GM18502 (cell line): ENCODE results near the gene DUSP10.

Experiments used
- ATAC-seq: cut with Tn5 transposase; IDR thresholded peaks from one replicate; pipeline ENCODE4 v1.9.1; 2021; ENCODE audit warnings: mild to moderate bottlenecking; ENCODE audit not compliant: unreplicated experiment, poor library complexity

The DUSP10 gene

GRCh38 chr1:221766210-221766609 is 24.3 kb upstream of the DUSP10 start:
- ATAC-seq = no peak

DNA sequence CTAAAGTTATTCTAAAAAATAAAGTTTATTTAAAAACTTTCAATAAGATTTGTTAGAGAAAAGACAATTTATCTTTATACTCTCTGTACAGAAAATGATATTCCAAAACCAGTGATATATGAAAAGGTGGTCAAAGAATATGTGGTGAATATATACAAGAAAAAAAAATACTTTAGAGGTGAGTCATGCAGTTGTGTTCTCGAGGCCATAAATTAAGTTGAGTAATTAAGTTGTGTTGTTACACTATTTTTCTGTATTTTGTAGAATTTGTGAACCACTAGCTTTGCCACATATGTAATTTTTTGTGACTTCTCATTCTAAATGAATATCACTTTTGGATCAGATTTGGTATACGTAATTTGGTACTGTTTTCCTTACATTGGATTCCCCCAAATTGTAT is 23.6 kb upstream of the DUSP10 start:
- no peak for ATAC-seq

- no peak for ATAC-seq
Observed at GRCh38 chr1:221762121-221762520, 20.2 kb upstream of the DUSP10 start.

GRCh38 chr1:221761354-221762002 is 19.6 kb upstream of the DUSP10 start:
- peak; percentile 77 for ATAC-seq

- no peak for ATAC-seq
Observed at GRCh38 chr1:221760911-221761310, 19.0 kb upstream of the DUSP10 start.

GRCh38 chr1:221759436-221759835 is 17.5 kb upstream of the DUSP10 start:
- ATAC-seq = no peak

- no peak for ATAC-seq
Observed at GRCh38 chr1:221758455-221758854, 16.6 kb upstream of the DUSP10 start.

DNA sequence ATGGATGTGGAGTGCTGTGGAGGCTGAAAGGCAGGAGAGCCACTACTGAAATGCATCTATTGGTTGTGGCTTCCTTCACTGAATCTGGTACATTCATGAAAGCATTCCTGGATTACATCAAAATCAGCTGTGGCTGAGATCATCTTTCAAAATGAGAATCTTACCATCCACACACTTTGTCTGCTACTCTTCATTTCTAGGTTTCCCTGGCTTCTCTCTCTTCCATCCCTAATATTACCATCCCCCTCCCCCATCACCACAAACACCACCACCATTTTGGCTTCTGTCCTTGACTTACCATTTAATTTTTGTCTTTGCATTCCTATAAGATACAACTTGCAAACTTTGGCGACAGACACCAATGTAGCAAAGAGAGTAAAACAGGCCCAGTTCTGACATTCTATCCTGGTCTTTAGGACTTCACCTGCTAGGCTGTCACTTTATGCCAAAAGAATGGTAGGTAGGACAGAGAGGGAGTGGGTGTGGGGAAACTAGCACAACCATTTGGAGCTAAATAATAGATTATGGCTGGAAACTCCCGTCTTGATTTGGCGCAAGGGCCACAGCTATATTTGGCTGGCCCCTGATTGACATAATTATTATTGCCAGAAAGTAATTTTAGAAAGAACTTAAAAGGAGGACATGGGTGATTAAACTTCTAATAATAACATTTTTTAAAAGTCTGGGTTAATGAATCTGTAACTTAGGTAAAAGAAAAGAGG is 15.1 kb upstream of the DUSP10 start:
- ATAC-seq = no peak

GRCh38 chr1:221753828-221754188 is 11.9 kb upstream of the DUSP10 start:
- ATAC-seq = peak; percentile 37

DNA sequence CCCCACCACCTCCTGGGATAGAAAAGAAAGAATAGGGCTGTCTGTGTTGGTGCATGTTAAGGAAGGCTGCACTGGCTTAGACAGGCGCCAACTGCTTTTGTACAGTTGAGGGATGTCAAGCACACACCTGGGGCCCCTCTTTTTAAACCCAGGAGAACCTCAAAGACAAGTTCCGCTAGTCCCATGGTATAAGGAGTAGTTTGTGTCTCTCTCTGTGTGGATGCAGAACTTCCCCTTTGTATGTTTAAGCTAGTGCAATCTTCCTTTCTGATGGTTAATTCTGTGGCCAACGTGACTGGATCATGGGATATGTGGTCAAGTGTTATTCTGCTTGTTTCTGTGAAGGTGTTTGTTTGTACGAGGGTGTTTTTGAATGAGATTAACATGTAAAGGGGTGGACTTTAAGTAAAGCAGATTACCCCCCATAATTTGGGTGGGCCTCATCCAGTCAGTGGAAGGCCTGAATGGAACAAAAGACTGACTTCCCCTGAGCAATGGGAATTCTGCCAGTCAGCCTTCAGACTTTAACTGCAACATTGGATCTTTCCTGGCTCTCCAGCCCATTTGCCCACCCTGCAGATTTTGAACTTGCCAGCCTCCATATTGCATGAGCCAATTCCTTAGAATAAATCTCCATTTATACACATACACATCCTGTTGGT is 9.5 kb upstream of the DUSP10 start:
- ATAC-seq = no peak

DNA sequence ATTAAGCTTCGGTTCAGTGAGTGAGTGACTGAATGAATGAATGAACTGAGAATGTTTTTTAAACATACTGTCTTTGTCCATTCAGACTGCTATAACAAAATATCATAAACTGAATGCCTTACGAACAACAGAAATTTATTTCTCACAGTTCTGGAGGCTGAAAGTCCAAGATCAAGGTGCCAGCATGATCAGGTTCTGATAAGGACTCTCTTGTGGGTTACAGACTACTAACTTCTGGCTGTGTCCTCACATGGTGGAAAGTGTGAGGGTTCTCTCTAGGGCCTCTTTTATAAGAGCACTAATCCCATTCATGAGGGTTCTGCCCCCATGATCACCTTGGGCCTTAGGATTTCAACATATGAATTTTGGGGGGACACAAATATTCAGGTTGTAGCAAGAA is 7.1 kb upstream of the DUSP10 start:
- no peak for ATAC-seq

- no peak for ATAC-seq
Observed at GRCh38 chr1:221747839-221748238, 6.0 kb upstream of the DUSP10 start.

DNA sequence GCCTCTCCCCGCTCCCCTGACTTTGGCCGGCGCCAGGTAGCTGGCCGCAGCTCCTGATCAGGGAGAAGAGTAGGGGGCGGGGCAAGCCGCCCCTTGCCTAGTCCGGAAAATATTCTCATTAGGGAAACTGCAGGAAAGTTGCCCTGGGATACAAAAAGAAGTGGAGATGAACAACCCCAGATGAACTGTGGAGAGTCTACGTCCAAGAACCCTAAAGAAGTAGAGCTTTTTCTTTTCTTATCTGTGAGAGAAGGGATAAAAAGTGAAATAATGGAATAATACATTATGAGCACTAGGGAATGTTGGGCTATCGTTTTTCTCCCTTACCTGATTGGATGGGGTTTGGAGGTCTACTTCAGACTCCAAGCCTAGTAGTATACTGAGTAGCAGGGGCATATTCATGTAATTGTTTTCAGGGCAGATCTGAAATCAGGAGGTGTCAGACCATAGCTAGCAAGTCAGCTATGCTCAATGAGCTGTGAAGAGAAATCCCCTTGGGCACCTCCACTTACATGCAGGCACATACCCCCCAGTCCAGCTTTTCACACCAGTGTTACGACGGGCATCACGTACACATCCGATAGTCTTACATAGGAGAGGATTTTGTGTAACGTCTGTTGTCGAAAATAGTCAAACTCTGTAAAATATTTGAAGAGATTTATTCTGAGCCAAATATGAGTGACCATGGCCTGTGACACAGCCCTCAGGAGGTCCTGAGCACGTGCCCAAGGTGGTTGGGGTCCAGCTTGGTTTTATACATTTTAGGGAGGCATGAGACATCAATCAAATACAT is 1.7 kb upstream of the DUSP10 start:
- ATAC-seq = no peak

- peak; percentile 44 for ATAC-seq
Observed at GRCh38 chr1:221742555-221743415, 896 bp upstream of the DUSP10 start.

- no peak for ATAC-seq
Observed at GRCh38 chr1:221740993-221741702, 741 bp downstream of the DUSP10 start.

DNA sequence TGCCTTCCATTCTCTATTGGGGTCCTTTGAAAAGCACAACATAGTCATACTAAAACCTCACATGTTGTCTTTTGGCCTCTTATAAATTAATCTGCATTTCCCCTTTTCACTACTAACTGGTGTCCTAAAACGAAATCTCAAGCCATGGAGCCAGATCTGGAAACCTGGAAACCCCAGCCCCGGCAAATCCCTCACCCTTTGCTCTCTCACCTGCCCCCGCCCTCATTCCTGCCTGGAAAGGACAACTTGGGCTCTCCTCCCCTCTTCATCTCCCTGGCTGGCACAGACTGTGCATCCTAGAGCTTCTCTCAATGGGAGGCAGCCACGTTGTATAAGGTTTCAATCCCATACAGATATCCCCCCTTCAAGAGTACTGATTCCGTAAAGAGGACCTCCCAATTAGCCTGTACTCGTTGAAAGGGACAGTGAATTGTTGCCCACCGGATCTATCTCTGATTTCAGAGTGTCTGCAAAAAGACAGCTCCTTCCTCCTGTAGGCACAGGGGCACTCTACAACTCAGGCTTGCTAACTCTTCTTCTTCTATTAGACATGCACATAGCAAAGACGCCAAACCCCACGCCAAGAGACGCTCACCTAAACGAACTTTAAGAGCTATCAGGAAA is 1.4 kb downstream of the DUSP10 start:
- ATAC-seq = no peak

DNA sequence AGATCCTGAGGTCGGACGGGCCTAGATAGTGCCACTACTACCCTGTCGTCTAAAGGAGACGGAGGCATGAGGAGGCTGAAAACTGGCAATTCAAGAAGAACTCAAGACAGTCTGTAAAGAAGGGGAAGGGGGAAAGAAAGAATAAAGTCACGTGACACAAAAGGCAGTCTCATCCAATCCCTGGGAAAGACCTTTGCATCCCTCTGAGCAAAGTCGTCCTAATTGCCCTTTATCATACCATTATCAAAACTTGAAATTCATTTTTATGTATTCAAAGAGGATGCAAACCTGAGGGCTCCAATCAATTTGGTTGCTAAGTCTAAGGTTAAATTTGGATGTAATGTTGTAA is 2.2 kb downstream of the DUSP10 start:
- ATAC-seq = no peak

GRCh38 chr1:221739018-221739676 is 2.7 kb downstream of the DUSP10 start:
- ATAC-seq = no peak

DNA sequence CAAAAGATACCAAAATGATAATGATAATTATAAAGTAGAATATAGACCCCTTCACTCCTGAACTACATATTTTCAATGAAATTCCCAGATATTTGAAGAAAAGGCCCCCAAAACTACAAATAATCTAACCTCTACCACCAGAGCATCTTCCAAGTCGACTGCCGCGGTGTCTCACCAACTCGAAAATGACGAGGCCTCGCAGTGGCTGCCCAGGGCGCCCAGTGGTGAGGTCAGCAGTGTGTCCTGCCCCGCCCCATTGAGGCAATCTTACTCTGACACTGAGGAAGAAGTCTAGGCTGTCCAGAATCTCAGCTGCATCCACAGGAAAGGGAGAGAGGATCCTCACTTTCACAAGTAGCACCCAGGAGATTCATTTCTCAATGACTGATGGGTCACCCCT is 5.2 kb downstream of the DUSP10 start:
- ATAC-seq = no peak
